SU-DHL-6 (cell line): ENCODE measurements around the gene GARNL3.

Source experiments
- H2AFZ ChIP-seq: fragments of 200-600 bp; sonication (generic); 2 replicates; pipeline ENCODE4 v1.6.1; 2014; ENCODE audit warnings: low read depth, mild to moderate bottlenecking, moderate library complexity, mixed read lengths, antibody characterized with exemption, low read length; ENCODE audit not compliant: severe bottlenecking
- H3F3A ChIP-seq: fragments of 200-600 bp; shearing (Covaris generic); 2 replicates; pipeline ENCODE4 v1.6.0; 2016; ENCODE audit warnings: antibody characterized with exemption, mild to moderate bottlenecking; ENCODE audit not compliant: insufficient read depth
- H3K27ac ChIP-seq: fragments of 200-600 bp; sonication (generic); 2 replicates; pipeline ENCODE4 v1.5.1; 2016; ENCODE audit warnings: low read depth, mild to moderate bottlenecking, low read length, moderate library complexity, mixed read lengths
- H3K27me3 ChIP-seq: fragments of 200-600 bp; sonication (generic), shearing (Covaris generic); 2 replicates; pipeline ENCODE4 v1.6.0; 2014; ENCODE audit warnings: mild to moderate bottlenecking, low read length
- H3K36me3 ChIP-seq: fragments of 200-600 bp; sonication (generic); 2 replicates; pipeline ENCODE4 v1.6.1; 2014; ENCODE audit warnings: mild to moderate bottlenecking, low read length, mixed read lengths
- H3K4me2 ChIP-seq: fragments of 300-600, 200-600 bp; shearing (Covaris generic), sonication (generic); 2 replicates; pipeline ENCODE4 v1.6.0; 2014; ENCODE audit warnings: low read length, low read depth, mild to moderate bottlenecking; ENCODE audit not compliant: poor library complexity, severe bottlenecking
- H3K4me3 ChIP-seq: fragments of 200-600 bp; sonication (generic); 2 replicates; pipeline ENCODE4 v1.5.1; 2014; ENCODE audit warnings: antibody characterized with exemption, low read length, mild to moderate bottlenecking, mixed read lengths; ENCODE audit not compliant: insufficient read depth, poor library complexity, severe bottlenecking
- H3K79me2 ChIP-seq: fragments of 200-600 bp; sonication (generic); 2 replicates; pipeline ENCODE4 v1.6.1; 2014; ENCODE audit warnings: mild to moderate bottlenecking, low read length, moderate library complexity; ENCODE audit not compliant: insufficient read depth
- H3K9ac ChIP-seq: fragments of 200-600 bp; sonication (generic); 2 replicates; pipeline ENCODE4 v1.7.0; 2014; ENCODE audit warnings: mild to moderate bottlenecking, low read length
- H3K9me2 ChIP-seq: fragments of 200-600 bp; sonication (generic); replicated peaks from 2 replicates; pipeline ENCODE4 v1.6.1; 2014; ENCODE audit warnings: low read length; ENCODE audit not compliant: insufficient read depth
- H3K9me3 ChIP-seq: fragments of 200-600 bp; sonication (generic); 2 replicates; pipeline ENCODE4 v1.6.1; 2014; ENCODE audit warnings: low read length, mixed read lengths; ENCODE audit not compliant: insufficient read depth
- H4K20me1 ChIP-seq: fragments of 200-600 bp; sonication (generic); 2 replicates; pipeline ENCODE4 v1.6.1; 2014; ENCODE audit warnings: low read depth, mild to moderate bottlenecking, antibody characterized with exemption, low read length, moderate library complexity, mixed read lengths
- CTCF ChIP-seq: fragments of 200-600 bp; sonication (generic); IDR thresholded peaks from one replicate; pipeline ENCODE4 v1.5.1; 2017; ENCODE audit warnings: antibody characterized with exemption, mild to moderate bottlenecking, low read length, moderate library complexity; ENCODE audit not compliant: insufficient read depth, poor library complexity, severe bottlenecking
- EZH2phosphoT487 ChIP-seq: fragments of 200-600 bp; sonication (generic), shearing (Covaris generic); conservative IDR thresholded peaks from 2 replicates; pipeline ENCODE4 v1.6.1; 2018; ENCODE audit warnings: mild to moderate bottlenecking, antibody characterized with exemption, low read length, moderate library complexity, mixed read lengths

The GARNL3 gene

GRCh38 chr9:127314911-127315310, 50.3 kb downstream of the GARNL3 start:
- H3F3A ChIP-seq = no peaks in the 10 kb centered on the region
- H3K36me3 ChIP-seq = no peaks in the 10 kb centered on the region
- no peaks in the 10 kb centered on the region for H4K20me1 ChIP-seq
- H3K4me3 ChIP-seq = no peak overlapping the region
- no peak overlapping the region for H3K27ac ChIP-seq
- no peaks in the 10 kb centered on the region for H3K27me3 ChIP-seq
- no peaks in the 10 kb centered on the region for H3K9me2 ChIP-seq
- no peaks in the 10 kb centered on the region for H3K79me2 ChIP-seq
- H2AFZ ChIP-seq = no peak overlapping the region
- no peak overlapping the region for H3K4me2 ChIP-seq
- H3K9ac ChIP-seq = no peak overlapping the region
- no peaks in the 10 kb centered on the region for H3K9me3 ChIP-seq
- TF ChIP-seq EZH2phosphoT487 (no peak), CTCF (no peak)

GRCh38 chr9:127316586-127317323, 52.2 kb downstream of the GARNL3 start:
- H3K27ac ChIP-seq = no peak overlapping the region
- H3K27me3 ChIP-seq = no peaks in the 10 kb centered on the region
- H3K9me2 ChIP-seq = no peaks in the 10 kb centered on the region
- H3K4me2 ChIP-seq = no peak overlapping the region
- H4K20me1 ChIP-seq = no peaks in the 10 kb centered on the region
- H2AFZ ChIP-seq = no peak overlapping the region
- TF ChIP-seq CTCF = no peak
- no peak for TF ChIP-seq EZH2phosphoT487
- H3K36me3 ChIP-seq = no peaks in the 10 kb centered on the region
- H3K79me2 ChIP-seq = no peaks in the 10 kb centered on the region
- H3K9ac ChIP-seq = no peak overlapping the region
- H3K4me3 ChIP-seq = no peak overlapping the region
- H3K9me3 ChIP-seq = no peaks in the 10 kb centered on the region
- H3F3A ChIP-seq = no peaks in the 10 kb centered on the region

- no peak overlapping the region for H3K27ac ChIP-seq
Measured at GRCh38 chr9:127318651-127319167, 54.1 kb downstream of the GARNL3 start.

More at GRCh38 chr9:127318651-127319167, 54.1 kb downstream of the GARNL3 start:
- no peak for TF ChIP-seq EZH2phosphoT487
- TF ChIP-seq CTCF = no peak
- Histone ChIP-seq H2AFZ (no peak overlapping the region), H3K4me3 (no peak overlapping the region), H3K36me3 (no peaks in the 10 kb centered on the region), H3K9ac (no peak overlapping the region), H3F3A (no peaks in the 10 kb centered on the region), H3K9me2 (no peaks in the 10 kb centered on the region), H4K20me1 (no peaks in the 10 kb centered on the region), H3K79me2 (no peaks in the 10 kb centered on the region), H3K9me3 (no peaks in the 10 kb centered on the region), H3K27me3 (no peaks in the 10 kb centered on the region), H3K4me2 (no peak overlapping the region)
